Thyroid gland (tissue), 4 donors: ENCODE data around the gene HS6ST3.

Source experiments
- CTCF ChIP-seq, 6 experiments: fragments of 200-600 bp in 3 of 6; fragments of 450-650 bp in 3 of 6; sonication (generic) in 3 of 6; IDR thresholded peaks; one replicate each; pipeline ENCODE4 v1.5.1; 2016 to 2019; ENCODE audit warnings: antibody characterized with exemption in 6 of 6, mild to moderate bottlenecking in 2 of 6, inconsistent platforms in 1 of 6, moderate library complexity in 1 of 6
- POLR2A ChIP-seq, 2 donors: fragments of 450-650 bp; IDR thresholded peaks; one replicate each; pipeline ENCODE4 v1.6.1; 2017; ENCODE audit warnings: antibody characterized with exemption in 2 of 2, mild to moderate bottlenecking in 2 of 2, moderate library complexity in 1 of 2

DNA sequence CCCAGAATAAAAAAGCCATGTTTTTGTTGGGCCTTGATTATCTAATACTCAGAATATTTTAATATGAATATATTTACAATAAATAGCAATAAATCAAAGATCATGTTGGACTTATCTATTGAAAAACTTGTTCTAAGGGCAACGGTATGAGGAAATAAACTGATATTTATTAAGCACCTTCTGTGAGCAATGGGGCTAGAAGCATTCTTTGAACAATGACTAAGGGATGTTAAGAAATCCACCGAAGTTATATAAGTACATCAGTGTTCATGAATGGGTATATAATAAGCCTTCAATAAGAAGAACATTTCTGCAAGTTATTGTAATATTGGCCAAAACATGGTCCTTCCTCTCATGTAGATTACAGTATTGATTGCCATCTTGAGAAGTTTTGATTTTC, 682.5 kb downstream of the HS6ST3 start:
- TF ChIP-seq CTCF (IDR thresholded peaks at IDR 0.05), result no peak
- no peak for TF ChIP-seq POLR2A (IDR thresholded peaks at IDR 0.05)
